ENCODE results near the gene SELENOK. TPM values are rescaled to one million over a fixed set of nuclear protein-coding genes. Genes with fewer than 3 reads are reported as not detected.

Gene SELENOK
- total and polyA plus RNA-seq, 2 of the 13 experiments (the other 11 are each of a cell fraction or from before 2014, with no cell fraction given): 67.0 to 81.0 TPM

DNA sequence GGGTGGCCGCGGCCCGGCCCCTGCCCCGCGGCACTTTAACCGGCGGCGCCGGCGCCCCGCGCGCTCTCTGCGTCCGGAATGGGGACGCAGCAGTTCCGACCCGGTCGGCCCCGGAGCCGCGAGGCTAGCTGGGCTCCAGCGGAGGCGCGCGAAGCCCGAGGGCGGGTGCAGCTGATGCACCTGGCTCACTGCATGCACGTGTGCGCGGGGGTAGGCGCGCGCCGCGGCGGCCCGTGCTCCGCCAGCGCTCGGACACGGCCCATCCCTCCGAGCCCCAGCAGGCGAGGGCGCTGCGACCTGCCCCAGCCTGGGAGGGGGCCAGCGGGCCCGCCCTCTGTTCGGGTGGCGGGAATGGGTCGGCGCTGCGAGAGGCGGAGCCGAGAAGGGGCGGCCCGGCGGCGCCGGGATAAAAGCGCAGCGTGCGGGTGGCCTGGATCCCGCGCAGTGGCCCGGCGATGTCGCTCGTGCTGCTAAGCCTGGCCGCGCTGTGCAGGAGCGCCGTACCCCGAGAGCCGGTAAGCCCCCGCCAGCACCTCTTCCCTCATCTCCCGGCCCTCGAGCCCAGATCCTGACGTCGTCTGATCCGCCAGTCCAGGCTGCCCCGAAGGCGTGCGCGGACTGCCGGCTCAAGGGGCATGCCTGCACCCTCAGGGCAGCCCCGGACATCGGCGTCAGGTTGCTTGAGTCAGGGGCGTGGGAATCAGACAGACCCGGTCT, 45.4 kb downstream of the SELENOK start, which contains the start of the genes CHDH and IL17RB (continued):
- peak; percentile 82; the same call in 1 of the 2 replicates for TF ChIP-seq KDM5B (CRISPR knock-in tag; IDR thresholded peaks at IDR 0.05; ENCODE audit: borderline replicate concordance)
- TF ChIP-seq ZNF431 (CRISPR knock-in tag; IDR thresholded peaks at IDR 0.05; ENCODE audit: borderline replicate concordance, low read depth): peak; percentile 36; the same call in 1 of the 2 replicates
- TF ChIP-seq ZNF766 (CRISPR knock-in tag; IDR thresholded peaks at IDR 0.05; ENCODE audit: borderline replicate concordance): peak; percentile 55; the same call in 1 of the 2 replicates
- no peak for TF ChIP-seq ZNF24 (IDR thresholded peaks at IDR 0.05)
- TF ChIP-seq HIVEP1 (CRISPR knock-in tag; IDR thresholded peaks at IDR 0.05): no peak
- TF ChIP-seq PCBP1 (IDR thresholded peaks at IDR 0.05; ENCODE audit: borderline replicate concordance, low read depth, low read length): no peak
- TF ChIP-seq PITX1 (CRISPR knock-in tag; IDR thresholded peaks at IDR 0.05): peak; percentile 69
- no peak for TF ChIP-seq MBNL3 (CRISPR knock-in tag; conservative IDR thresholded peaks at IDR 0.05)
- TF ChIP-seq, protein P1, sequence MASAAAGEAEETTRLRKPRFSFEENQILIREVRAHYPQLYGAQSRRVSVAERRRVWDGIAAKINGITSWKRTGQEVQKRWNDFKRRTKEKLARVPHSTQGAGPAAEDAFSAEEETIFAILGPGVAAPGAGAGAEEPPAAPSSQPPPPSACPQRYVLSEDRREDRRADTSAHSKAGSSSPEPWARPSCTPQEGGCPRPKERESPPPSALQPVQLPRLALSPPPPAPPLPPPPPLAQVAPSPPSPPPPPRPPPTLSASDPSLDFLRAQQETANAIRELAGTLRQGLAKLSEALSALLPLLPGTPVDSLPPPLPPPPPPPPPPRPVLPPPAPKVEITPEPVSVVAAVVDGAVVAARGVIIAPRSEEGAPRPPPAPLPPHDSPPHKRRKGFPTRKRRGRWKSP (CRISPR knock-in tag; IDR thresholded peaks at IDR 0.05): peak; percentile 95
- TF ChIP-seq ZNF251 (CRISPR knock-in tag; IDR thresholded peaks at IDR 0.05): peak; percentile 85; the same call in 1 of the 2 replicates
- peak; percentile 77; the same call in 1 of the 2 replicates for TF ChIP-seq TMF1 (CRISPR knock-in tag; IDR thresholded peaks at IDR 0.05; ENCODE audit: low read depth)
- TF ChIP-seq, protein P2, sequence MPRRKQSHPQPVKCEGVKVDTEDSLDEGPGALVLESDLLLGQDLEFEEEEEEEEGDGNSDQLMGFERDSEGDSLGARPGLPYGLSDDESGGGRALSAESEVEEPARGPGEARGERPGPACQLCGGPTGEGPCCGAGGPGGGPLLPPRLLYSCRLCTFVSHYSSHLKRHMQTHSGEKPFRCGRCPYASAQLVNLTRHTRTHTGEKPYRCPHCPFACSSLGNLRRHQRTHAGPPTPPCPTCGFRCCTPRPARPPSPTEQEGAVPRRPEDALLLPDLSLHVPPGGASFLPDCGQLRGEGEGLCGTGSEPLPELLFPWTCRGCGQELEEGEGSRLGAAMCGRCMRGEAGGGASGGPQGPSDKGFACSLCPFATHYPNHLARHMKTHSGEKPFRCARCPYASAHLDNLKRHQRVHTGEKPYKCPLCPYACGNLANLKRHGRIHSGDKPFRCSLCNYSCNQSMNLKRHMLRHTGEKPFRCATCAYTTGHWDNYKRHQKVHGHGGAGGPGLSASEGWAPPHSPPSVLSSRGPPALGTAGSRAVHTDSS (CRISPR knock-in tag; conservative IDR thresholded peaks at IDR 0.05): no peak
- TF ChIP-seq, protein P3, sequence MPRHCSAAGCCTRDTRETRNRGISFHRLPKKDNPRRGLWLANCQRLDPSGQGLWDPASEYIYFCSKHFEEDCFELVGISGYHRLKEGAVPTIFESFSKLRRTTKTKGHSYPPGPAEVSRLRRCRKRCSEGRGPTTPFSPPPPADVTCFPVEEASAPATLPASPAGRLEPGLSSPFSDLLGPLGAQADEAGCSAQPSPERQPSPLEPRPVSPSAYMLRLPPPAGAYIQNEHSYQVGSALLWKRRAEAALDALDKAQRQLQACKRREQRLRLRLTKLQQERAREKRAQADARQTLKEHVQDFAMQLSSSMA (CRISPR knock-in tag; IDR thresholded peaks at IDR 0.05): peak; percentile 87; the same call in 1 of the 2 replicates
- TF ChIP-seq HDAC1 (CRISPR knock-in tag; IDR thresholded peaks at IDR 0.05): peak; percentile 81
- TF ChIP-seq SOX5 (CRISPR knock-in tag; IDR thresholded peaks at IDR 0.05; ENCODE audit: borderline replicate concordance): 0 out of 2 replicates have a peak, but pooled peaks have one; percentile 44
- TF ChIP-seq MLLT10 (CRISPR knock-in tag; IDR thresholded peaks at IDR 0.05): peak; percentile 70; the same call in 1 of the 2 replicates
- peak; percentile 98 for TF ChIP-seq YEATS4 (CRISPR knock-in tag; IDR thresholded peaks at IDR 0.05; ENCODE audit: borderline replicate concordance)
- TF ChIP-seq HOXA5 (CRISPR knock-in tag; IDR thresholded peaks at IDR 0.05): 0 out of 2 replicates have a peak, but pooled peaks have one; percentile 63
- TF ChIP-seq MAZ (IDR thresholded peaks at IDR 0.05; ENCODE audit: borderline replicate concordance, low read depth, low read length): peak; percentile 83
- TF ChIP-seq MAZ (CRISPR knock-in tag; IDR thresholded peaks at IDR 0.05; ENCODE audit: low read depth): peak; percentile 99
- TF ChIP-seq TSC22D2 (CRISPR knock-in tag; IDR thresholded peaks at IDR 0.05; ENCODE audit: borderline replicate concordance): peak; percentile 83
- TF ChIP-seq ZNF616 (CRISPR knock-in tag; IDR thresholded peaks at IDR 0.05; ENCODE audit: low read depth): peak; percentile 85; the same call in 1 of the 2 replicates
- TF ChIP-seq CCDC6 (CRISPR knock-in tag; IDR thresholded peaks at IDR 0.05): peak; percentile 93
- TF ChIP-seq ZNF720 (CRISPR knock-in tag; IDR thresholded peaks at IDR 0.05): no peak
